NCI-H1417 treated with DMSO at 0.1 percent for 48 hours (cell line): ENCODE measurements around the gene CD36.

ENCODE experiments used
- DNase-seq: peaks from one replicate; lab custom pipeline; 2025; lab: John Stamatoyannopoulos, UW

The CD36 gene

DNA sequence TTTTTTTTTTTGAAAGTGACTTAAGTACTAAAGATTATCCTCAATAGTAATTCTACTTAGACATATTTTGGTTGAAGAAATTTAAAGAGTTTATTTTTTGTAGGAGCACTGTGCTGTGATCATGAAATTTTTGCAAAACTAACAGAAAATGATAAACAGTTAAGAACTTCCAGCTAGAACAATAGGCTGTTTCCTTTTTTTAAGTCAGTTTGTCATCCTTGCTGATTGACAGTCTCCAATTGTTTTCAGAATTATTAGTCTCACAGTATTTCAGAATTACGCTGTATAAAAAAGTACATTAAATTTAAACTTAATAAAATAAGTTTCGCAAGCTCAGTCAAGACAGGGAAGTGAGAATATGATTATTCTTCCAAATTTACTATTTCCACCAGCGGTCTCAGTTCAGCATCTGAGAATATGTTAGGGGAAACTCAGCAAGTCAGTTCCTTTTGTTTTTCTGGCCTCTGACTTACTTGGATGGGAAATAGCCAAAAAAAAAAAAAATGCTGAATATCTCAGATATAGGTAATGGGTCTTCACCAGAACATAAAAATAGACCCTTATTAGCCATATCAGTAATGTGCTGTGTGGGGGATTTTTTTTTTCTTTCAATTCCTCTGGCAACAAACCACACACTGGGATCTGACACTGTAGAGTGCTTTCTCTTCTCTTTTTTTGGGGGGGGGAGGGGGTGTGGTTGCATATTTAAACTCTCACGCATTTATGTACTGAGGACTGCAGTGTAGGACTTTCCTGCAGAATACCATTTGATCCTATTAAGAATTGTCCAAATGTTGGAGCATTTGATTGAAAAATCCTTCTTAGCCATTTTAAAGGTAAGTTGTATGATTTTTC, at the start of gene CD36:
CD36 (plus strand) TSS at position 732 of the 855 bp plus-strand sequence. CDS start 8,099 bp downstream, outside the sequence.
- DNase-seq: no peak

- DNase-seq: no peak
Measured at GRCh38 chr7:80589631-80590030, 48.8 kb upstream of the CD36 start.

DNA sequence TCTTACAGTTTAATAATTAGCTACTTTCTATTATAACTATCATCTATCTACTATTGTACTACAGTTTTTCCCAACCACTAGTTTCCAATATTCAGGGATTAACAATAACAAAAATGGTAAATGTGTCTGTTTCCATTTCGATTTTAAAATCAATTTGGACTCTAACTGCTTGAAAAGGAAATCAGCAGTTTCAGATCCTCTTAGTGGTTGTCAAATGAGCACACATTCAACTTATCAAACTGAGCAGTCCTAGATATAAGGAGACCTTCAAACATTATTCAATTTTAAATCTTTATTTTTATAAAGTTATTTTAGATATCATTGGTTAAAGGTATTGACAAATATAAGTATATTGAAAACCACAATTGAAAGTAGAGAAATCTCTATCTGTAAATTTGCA, 46.8 kb upstream of the CD36 start:
- no peak for DNase-seq

- no peak for DNase-seq
Measured at GRCh38 chr7:80593869-80594586, 44.4 kb upstream of the CD36 start.

GRCh38 chr7:80596933-80597517, 41.4 kb upstream of the CD36 start:
- no peak for DNase-seq

GRCh38 chr7:80597875-80598274, 40.6 kb upstream of the CD36 start:
- DNase-seq: no peak

- no peak for DNase-seq
Measured at GRCh38 chr7:80600046-80600445, 38.4 kb upstream of the CD36 start.

- DNase-seq: no peak
Measured at GRCh38 chr7:80601999-80602398, 36.4 kb upstream of the CD36 start.

DNA sequence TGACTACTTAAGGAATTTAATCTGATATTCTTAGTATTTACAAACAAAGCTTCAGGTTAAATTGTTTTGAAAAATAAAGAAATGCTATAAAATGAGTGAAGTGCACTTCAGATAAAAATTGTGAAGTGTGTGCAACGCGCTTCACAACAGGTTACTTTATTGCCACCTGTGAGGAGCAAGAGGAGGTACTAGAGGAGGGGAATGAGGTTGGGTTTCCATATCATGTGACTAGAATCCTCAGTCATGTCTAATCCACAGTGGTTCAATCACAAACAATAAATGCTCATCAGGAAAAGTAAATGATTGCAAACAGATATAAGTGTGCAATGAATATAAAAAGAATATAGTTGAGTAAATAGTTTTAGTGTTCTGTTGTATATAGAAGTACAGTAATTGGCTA, 34.5 kb upstream of the CD36 start:
- no peak for DNase-seq

- DNase-seq: no peak
Measured at GRCh38 chr7:80604436-80604835, 34.0 kb upstream of the CD36 start.

DNA sequence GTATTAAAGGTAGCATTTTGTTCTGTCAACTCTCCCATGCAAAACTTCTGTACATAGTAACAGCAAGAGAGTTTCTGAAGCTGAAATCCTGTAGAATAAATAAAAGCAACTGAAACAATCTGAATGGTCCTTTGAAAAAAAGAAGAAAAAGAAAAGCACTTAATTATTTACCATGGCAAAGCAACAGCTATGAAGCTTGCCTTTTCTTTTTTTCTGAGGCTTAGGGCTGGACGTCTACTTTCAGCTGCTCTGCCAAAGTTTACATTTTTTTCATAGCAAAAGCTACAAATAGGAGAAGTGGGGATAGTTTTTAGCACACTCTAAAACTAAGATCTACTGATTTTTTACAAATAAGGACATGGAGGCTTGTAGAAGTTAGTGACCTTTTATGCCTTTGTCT, 31.3 kb upstream of the CD36 start:
- no peak for DNase-seq

DNA sequence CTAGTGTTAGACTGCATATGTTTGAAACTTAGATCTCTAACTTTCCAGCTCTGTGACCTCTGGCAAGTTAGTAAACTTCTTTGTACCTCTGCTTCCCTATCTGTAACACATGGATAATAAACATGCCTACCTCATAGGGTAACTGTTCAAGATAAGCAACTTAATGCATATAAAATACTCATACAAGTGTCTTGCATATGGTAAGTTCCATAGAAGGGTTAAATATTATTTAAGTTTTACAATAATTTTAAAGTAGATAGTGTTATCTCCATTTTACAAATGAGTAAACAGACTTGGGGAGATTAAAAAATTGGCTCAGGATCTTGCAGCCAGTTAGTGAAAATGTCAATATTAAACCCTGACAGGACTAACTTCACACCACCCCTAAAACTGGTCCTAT, 30.1 kb upstream of the CD36 start:
- DNase-seq: no peak

DNA sequence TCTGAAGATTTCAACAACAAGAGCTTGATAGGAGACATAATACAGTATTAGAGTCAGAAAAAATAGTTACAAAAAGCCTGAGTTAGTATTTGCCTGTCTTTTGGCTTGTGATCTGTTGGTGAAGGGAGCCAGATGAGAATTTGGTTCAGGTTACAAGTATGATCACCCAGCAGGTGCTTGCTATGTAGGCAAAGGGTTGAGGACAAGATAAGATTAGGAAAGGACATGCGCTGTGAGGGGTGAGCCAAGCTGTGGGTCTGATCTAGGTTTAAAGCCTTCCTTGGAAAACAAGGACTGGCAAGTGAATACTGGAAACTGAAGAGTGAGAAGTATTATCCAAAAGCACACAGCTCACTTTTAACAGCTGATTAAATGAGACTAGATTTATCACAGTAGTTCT, 28.7 kb upstream of the CD36 start:
- no peak for DNase-seq

DNA sequence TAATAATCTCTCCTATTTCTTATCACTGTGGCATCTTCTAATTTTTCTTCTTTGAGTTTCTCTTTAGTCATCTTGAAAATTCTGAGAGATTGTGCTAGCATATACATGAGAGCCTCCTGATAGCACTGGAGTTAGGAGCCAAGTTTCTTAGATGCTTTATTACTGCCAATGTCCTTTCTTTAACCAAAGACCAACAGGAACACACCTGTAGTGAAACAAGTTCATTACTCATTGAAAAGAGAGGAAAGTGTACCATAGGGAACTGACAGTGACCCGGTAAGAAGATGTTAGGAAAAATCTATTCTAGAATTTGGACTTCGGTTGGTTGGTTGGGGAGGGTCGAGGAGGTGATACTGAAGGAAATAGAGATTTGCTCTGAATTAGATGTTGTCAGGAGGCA, 27.1 kb upstream of the CD36 start:
- DNase-seq: no peak

GRCh38 chr7:80611779-80612178, 26.7 kb upstream of the CD36 start:
- no peak for DNase-seq

- DNase-seq: no peak
Measured at GRCh38 chr7:80612880-80613279, 25.6 kb upstream of the CD36 start.

DNA sequence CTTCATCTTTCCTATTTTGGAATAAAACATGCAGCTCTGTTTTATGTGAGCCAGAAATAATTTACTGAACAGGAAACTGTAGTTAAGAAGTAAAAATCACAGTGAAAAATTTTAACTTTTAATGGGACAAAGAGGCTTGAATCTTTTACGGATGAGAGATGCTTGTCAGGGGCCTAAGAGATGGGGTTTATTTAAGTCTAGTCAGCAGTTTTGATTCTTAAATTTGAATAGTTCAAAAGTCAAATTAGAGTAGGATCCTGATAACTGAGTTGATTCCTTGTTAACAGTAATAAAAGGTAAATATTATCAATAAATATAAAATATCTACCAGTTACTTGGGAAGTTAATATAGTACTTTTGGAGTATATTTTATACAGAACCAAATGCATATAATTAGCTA, 24.9 kb upstream of the CD36 start:
- no peak for DNase-seq

DNA sequence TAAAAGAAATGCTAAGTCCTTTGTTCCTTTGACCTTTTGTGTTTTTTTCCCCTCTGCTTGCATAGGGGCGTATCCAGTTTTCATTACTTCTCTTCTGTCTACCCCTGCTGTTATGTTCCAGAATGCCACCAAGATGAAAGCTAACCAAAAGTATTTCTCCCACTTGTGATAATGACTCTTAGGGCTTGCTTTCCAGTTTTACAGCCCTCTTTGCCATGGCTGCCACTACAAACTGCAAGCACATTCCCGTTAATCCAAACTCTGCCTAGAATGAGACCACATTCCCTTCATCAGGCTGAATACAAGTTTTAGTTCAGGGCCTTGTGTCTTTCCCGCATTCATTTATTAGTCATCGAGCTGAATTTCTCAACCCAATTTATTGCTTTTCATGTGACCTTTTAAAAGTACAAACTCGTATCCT, 23.6 kb upstream of the CD36 start:
- no peak for DNase-seq

DNA sequence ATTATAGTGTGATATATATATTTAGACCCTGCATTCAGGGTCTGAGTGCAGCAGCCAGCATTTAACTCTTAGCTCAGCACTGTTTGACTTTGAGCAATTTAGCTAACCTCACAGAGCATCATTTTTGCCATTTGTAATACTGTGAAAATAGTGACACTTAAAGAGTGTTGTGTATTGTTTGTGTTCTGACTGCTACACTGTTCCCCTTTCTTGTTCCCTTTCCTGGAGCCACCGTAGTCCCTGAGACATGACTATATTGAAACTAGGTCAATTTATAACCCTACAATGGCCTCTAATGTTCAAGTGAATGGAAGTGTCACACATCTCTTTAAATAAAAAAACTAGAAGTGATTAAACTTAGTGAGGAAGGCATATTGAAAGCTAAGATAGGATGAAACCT, 20.3 kb upstream of the CD36 start:
- DNase-seq: no peak

GRCh38 chr7:80619741-80620140, 18.7 kb upstream of the CD36 start:
- no peak for DNase-seq

GRCh38 chr7:80622541-80622940, 15.9 kb upstream of the CD36 start:
- DNase-seq: no peak

DNA sequence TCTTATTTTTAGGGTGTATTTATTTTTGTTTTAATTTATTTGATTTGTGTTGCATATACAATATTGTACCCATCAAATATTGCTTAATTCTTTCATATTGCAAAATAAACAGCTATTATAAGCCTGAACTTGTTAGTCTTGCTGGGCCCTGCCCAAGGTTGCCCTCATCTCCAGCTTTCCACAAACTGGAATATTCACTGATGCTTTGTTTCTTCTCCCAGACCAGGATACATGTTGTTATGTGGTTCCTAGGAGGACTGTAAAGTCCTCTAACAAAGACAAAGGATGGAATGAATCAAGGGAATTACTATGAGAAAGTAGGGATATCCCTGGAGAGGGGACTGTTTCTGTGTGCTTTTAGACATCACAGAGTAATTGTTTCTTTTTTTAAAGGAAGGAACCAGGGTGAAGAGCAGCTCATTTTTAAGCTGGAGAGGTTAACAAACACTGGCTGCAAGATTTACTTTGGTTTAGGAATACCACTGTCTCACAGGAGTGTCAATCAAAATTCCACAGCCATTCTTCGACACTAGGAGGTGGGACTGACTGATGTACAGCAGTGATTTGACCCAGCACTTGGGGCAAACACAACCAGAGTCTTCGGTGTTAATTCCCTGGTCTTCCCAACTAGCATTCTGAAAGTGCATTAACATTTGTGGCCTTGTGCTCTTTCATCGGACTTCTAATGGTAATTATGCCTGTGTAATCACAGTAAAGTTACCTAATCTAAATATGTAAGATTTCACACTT, 14.8 kb upstream of the CD36 start:
- DNase-seq: no peak
